PC-3 (cell line): ENCODE data around the gene NMRAL1.

ENCODE experiments used
- EZH2 ChIP-seq: fragments of 300-600 bp; sonication (generic); IDR thresholded peaks from one replicate; pipeline ENCODE4 v1.6.1; 2017; ENCODE audit warnings: antibody characterized with exemption, mild to moderate bottlenecking, low read length; ENCODE audit not compliant: unreplicated experiment
- TF ChIP-seq, protein P1 (sequence below): fragments of 300-600 bp; sonication (generic); conservative IDR thresholded peaks from 2 replicates; pipeline ENCODE4 v1.5.1; 2017; ENCODE audit warnings: antibody characterized with exemption, low read depth, mild to moderate bottlenecking, low read length

DNA sequence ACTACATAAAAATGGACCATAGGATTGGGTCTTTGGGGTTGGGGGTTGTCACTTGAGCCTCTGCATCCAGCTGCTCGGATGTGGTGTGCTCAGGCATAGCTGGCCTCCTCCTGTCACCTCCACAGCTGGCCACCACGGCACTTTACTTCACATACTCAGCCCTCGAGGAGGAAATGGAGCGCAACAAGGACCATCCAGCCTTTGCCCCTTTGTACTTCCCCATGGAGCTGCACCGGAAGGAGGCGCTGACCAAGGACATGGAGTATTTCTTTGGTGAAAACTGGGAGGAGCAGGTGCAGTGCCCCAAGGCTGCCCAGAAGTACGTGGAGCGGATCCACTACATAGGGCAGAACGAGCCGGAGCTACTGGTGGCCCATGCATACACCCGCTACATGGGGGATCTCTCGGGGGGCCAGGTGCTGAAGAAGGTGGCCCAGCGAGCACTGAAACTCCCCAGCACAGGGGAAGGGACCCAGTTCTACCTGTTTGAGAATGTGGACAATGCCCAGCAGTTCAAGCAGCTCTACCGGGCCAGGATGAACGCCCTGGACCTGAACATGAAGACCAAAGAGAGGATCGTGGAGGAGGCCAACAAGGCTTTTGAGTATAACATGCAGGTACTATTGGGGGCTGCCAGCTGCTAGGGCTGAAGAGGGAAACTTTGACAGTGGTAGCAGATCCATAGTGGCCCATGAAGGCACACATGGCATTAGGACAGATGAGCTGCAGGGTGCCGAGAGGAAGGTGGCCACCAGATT lies 33.3 kb upstream of the NMRAL1 start:
- TF ChIP-seq EZH2: no peak
- TF ChIP-seq, protein P1, sequence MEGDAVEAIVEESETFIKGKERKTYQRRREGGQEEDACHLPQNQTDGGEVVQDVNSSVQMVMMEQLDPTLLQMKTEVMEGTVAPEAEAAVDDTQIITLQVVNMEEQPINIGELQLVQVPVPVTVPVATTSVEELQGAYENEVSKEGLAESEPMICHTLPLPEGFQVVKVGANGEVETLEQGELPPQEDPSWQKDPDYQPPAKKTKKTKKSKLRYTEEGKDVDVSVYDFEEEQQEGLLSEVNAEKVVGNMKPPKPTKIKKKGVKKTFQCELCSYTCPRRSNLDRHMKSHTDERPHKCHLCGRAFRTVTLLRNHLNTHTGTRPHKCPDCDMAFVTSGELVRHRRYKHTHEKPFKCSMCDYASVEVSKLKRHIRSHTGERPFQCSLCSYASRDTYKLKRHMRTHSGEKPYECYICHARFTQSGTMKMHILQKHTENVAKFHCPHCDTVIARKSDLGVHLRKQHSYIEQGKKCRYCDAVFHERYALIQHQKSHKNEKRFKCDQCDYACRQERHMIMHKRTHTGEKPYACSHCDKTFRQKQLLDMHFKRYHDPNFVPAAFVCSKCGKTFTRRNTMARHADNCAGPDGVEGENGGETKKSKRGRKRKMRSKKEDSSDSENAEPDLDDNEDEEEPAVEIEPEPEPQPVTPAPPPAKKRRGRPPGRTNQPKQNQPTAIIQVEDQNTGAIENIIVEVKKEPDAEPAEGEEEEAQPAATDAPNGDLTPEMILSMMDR: no peak
